ENCODE measurements around the gene AQP2. TPM values are rescaled to one million over a fixed set of nuclear protein-coding genes. Genes with fewer than 3 reads are reported as not detected.

Gene AQP2
- total RNA-seq, 1 donor from 2014 or later: not detected

- H3K27ac Mint-ChIP-seq (ENCODE audit: unreplicated experiment): no peak overlapping the region
- no peaks in the 10 kb centered on the region for H3K4me1 Mint-ChIP-seq
- peaks cover 24% of the 10 kb centered on the region for H3K27me3 Mint-ChIP-seq (ENCODE audit: low read depth)
- no peaks in the 10 kb centered on the region for H3K36me3 Mint-ChIP-seq (ENCODE audit: low read depth)
- H3K9me3 Mint-ChIP-seq: no peaks in the 10 kb centered on the region
- no peak overlapping the region for H3K4me3 Mint-ChIP-seq
- peak; percentile 97 for DNase-seq (ENCODE audit: low read depth, low spot score)
- TF ChIP-seq, protein P1, sequence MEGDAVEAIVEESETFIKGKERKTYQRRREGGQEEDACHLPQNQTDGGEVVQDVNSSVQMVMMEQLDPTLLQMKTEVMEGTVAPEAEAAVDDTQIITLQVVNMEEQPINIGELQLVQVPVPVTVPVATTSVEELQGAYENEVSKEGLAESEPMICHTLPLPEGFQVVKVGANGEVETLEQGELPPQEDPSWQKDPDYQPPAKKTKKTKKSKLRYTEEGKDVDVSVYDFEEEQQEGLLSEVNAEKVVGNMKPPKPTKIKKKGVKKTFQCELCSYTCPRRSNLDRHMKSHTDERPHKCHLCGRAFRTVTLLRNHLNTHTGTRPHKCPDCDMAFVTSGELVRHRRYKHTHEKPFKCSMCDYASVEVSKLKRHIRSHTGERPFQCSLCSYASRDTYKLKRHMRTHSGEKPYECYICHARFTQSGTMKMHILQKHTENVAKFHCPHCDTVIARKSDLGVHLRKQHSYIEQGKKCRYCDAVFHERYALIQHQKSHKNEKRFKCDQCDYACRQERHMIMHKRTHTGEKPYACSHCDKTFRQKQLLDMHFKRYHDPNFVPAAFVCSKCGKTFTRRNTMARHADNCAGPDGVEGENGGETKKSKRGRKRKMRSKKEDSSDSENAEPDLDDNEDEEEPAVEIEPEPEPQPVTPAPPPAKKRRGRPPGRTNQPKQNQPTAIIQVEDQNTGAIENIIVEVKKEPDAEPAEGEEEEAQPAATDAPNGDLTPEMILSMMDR (conservative IDR thresholded peaks at IDR 0.05): peak; percentile 75
These were observed 16.7 kb downstream of the AQP2 start for GRCh38 chr12:49967042-49967776.

- H3K36me3 Mint-ChIP-seq (ENCODE audit: low read depth): no peaks in the 10 kb centered on the region
- H3K27ac Mint-ChIP-seq (ENCODE audit: unreplicated experiment): no peak overlapping the region
- H3K4me3 Mint-ChIP-seq: no peak overlapping the region
- no peaks in the 10 kb centered on the region for H3K9me3 Mint-ChIP-seq
- H3K27me3 Mint-ChIP-seq (ENCODE audit: low read depth): peaks cover 20% of the 10 kb centered on the region
- no peaks in the 10 kb centered on the region for H3K4me1 Mint-ChIP-seq
- TF ChIP-seq, protein P1 (conservative IDR thresholded peaks at IDR 0.05): no peak
- no peak for DNase-seq (ENCODE audit: low read depth, low spot score)
These were observed 17.3 kb downstream of the AQP2 start for GRCh38 chr12:49967777-49968250.

DNA sequence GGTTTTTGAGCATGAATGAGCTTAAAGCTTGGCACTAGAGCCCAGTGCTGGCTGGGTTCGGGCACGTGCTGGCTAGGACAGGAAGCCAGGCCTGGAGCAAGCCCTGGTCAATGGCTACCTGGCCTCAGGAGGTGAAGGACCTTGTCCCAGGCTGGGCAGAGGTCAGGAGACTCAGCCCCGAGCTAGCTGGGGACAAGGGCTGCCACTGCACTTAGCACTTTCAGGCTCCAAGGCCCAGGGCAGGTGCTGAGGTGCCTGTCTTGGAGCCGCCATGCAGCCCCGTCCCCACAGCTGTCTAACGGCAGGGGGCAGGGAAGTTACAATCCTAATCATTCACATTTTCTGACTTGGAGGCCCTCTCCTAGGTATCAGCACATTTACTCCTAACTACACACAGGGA, 17.9 kb downstream of the AQP2 start:
- no peak for DNase-seq (ENCODE audit: low read depth, low spot score)
- Mint-ChIP-seq H3K27ac (ENCODE audit: unreplicated experiment) (no peak overlapping the region), H3K4me3 (no peak overlapping the region), H3K36me3 (ENCODE audit: low read depth) (no peaks in the 10 kb centered on the region), H3K4me1 (no peaks in the 10 kb centered on the region), H3K9me3 (no peaks in the 10 kb centered on the region), H3K27me3 (ENCODE audit: low read depth) (peaks cover 18% of the 10 kb centered on the region)
- TF ChIP-seq, protein P1 (conservative IDR thresholded peaks at IDR 0.05): no peak

GRCh38 chr12:49969027-49969426, 18.5 kb downstream of the AQP2 start:
- Mint-ChIP-seq H3K27ac (ENCODE audit: unreplicated experiment) (no peak overlapping the region), H3K9me3 (no peaks in the 10 kb centered on the region), H3K4me3 (no peak overlapping the region), H3K36me3 (ENCODE audit: low read depth) (no peaks in the 10 kb centered on the region), H3K4me1 (no peaks in the 10 kb centered on the region), H3K27me3 (ENCODE audit: low read depth) (peaks cover 18% of the 10 kb centered on the region)
- TF ChIP-seq, protein P1 (conservative IDR thresholded peaks at IDR 0.05): no peak
- DNase-seq (ENCODE audit: low read depth, low spot score): no peak

GRCh38 chr12:49969651-49970429, 19.3 kb downstream of the AQP2 start:
- Mint-ChIP-seq H3K36me3 (ENCODE audit: low read depth) (no peaks in the 10 kb centered on the region), H3K27me3 (ENCODE audit: low read depth) (peaks cover 13% of the 10 kb centered on the region), H3K4me1 (no peaks in the 10 kb centered on the region), H3K4me3 (no peak overlapping the region), H3K9me3 (no peaks in the 10 kb centered on the region), H3K27ac (ENCODE audit: unreplicated experiment) (no peak overlapping the region)
- TF ChIP-seq, protein P1 (conservative IDR thresholded peaks at IDR 0.05): no peak
- no peak for DNase-seq (ENCODE audit: low read depth, low spot score)

Data from neural crest cell (in vitro differentiated cells).